NCI-H1930 (cell line): ENCODE measurements around the gene KRTDAP.

Source experiments
- DNase-seq, 2 experiments: peaks; one replicate each; lab custom pipeline; 2025; lab: John Stamatoyannopoulos, UW

Gene KRTDAP

GRCh38 chr19:35512831-35513627, 22.8 kb upstream of the KRTDAP start:
- DNase-seq, result no peak

DNA sequence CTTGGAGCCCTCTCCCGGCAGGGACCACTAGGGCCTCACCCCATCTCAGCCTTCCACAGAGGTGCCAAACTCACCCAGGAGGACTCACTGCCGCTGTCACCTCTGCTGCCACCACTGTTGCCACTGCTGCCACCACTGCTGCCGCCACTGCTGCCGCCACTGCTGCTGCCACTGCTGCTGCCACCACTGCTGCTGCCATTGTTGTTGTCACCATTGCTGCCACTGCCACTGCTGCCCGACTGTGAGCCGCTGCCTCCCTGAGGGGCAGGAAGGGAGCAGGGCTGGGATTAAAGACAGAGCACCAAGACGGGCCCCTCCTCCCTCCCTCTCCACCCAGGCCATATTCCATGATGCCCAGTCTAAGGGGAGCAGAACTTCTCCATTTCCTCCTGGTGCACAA, 21.1 kb upstream of the KRTDAP start:
- no peak for DNase-seq

- DNase-seq, result no peak
Measured at GRCh38 chr19:35510626-35510964, 20.3 kb upstream of the KRTDAP start.

- DNase-seq, result peak; percentile 57 to 81
Measured at GRCh38 chr19:35509861-35510625, 19.8 kb upstream of the KRTDAP start.

GRCh38 chr19:35509018-35509652, 18.9 kb upstream of the KRTDAP start:
- peak in 1 of 2 experiments; percentile 41 for DNase-seq

- no peak for DNase-seq
Measured at GRCh38 chr19:35508129-35508528, 17.9 kb upstream of the KRTDAP start.

GRCh38 chr19:35507561-35507960, 17.3 kb upstream of the KRTDAP start:
- DNase-seq, result no peak

- no peak for DNase-seq
Measured at GRCh38 chr19:35506011-35506410, 15.7 kb upstream of the KRTDAP start.

DNA sequence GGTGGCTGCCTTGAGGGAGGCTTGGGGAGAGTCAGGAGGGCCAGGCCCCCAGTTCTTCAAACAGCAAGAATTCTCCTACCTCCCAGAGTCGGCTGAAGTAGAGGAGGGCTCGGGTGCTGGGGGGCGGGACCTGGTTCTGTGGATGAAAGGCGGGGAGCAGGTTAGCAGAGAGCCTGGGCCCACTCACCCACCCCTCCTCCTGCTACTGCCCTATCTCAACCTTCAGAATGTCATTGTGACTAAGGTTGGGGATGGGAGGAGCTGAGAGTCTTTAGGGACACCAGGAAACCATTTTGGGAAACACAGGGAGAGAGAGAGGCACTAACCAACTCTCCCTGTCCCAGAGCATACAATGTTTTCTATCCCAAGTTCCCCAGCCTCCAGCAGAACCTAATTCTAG, 12.5 kb upstream of the KRTDAP start:
- no peak for DNase-seq

GRCh38 chr19:35501684-35502083, 11.4 kb upstream of the KRTDAP start:
- no peak for DNase-seq

DNA sequence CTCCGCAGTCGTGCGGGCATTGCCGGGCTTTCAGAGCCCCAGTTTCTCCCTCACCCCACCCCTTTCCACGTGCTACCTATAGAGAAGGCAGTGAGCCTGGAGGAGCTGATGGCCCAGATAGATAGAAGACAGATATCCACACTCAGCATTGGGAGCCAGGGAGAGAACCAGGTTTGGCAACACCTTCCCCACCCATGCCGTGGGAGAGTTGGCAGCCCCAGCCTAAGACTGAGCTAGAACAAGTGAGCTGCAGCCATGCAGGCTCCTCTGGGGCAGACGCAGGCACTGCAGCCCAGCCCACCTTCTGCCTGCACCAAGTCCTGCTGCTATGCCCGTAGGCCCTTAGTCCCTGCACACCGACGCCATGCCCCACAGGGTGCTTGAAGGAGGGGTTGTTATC, 10.3 kb upstream of the KRTDAP start:
- DNase-seq, result no peak

DNA sequence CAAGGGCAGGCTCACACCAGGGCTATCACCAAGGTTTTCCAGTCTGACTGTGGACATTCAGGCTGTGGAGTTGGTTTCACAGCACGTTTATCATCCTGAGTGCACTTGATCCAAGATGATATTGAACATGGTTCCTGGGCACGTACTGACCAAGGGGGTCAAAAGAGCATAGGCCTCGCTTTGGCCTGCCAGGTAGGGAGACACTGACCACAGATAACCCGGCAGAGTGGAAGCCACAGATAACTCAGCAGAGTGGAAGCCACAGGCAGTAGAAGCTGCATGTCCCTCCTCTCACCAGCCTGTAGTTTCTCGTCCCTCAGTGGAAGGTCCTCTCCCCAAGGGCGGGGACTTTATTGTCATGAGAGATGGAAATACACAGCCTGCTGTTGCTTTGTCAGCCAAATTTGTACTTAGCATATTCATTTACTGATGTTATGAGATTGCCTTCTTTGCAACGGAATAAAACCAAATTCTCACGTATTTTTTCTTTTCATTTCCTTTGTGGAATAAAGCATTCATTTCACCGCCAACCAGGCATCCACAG, 8.8 kb upstream of the KRTDAP start:
- DNase-seq, result no peak

DNA sequence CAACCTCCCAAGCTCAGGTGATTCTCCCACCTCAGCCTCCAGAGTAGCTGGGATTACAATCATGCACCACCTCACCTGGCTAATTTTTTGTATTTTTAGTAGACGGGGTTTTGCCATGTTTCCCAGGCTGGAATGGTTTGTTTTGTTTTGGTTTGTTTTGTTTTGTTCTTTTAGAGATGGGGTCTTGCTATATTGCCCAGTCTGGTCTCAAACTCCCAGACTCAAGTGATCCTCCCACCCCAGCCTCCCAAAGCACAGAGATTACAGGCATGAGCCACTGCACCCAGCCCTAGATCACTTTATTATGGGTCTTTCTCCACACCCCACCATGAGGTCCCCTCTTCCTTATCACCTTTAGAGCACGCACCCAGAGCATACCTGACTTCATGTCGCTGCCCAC, 8.0 kb upstream of the KRTDAP start:
- DNase-seq, result no peak

DNA sequence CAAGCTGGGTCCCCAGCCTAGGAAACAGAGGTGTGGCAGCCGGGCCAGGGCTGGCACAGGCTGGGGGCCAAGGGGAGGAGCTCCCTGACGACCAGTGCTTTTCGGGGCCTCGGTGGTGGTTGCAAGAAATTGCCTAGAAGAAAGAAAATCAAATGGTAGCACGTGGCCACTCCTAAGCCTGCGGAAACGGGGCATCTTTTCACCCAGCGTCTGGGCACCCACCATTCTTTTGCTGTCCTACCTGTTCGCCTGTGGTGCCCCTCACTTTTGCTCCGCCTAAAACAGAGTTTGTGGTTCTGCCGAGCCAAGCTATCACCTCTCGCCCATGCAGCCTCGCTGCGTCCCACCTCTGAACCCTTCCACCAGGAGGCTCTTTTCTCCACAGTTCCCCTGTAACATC, 7.1 kb upstream of the KRTDAP start:
- no peak for DNase-seq

DNA sequence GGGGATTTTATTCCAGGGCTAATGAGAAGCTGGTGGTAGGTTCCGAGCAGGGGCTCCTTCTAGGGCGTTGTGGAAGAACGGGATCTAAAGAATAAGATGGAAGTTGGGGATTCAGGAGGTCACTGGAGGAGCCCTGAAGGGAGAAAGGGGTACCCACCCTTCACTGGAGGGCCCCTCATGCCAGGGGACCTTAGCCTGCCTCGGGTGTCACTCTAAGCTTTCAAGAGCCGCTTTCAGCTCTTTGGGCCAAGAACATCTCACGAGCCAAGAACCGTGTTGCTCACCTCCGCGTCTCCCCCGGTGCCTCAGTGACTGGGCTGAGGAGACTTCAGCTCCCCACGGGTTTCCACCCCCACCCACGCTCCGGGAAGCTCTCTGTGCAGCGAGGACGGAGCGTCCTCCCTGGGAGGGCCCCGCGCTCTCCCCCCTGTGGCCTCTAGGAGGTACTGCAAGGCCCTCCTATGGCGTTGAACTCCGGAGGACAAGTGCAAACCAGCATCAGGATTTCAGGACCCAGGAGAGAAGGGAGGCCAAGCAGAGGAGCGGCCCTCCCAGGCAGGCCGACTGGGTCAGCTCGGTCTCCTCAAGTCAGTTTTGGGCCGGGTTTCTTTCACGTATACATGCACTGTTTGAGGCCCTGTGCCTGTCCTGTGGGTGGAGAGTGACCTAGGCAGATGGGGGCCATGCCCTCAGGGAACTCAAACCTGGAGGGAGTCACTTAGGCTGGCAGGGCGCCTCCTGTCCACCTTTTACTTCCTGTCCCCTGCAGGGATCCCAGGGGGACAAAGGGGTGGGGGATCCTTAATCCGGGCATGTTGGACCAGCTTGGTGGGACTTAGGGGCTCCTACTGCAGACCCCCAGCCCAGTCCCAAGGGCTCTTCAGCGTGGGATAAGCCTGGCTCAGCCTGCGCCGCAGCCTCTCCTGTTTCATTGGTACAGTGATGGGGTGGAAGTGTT, 5.1 kb upstream of the KRTDAP start:
- DNase-seq, result peak; percentile 34 to 59

GRCh38 chr19:35493971-35494370, 3.7 kb upstream of the KRTDAP start:
- DNase-seq, result no peak

- DNase-seq, result no peak
Measured at GRCh38 chr19:35491836-35492360, 1.6 kb upstream of the KRTDAP start.

DNA sequence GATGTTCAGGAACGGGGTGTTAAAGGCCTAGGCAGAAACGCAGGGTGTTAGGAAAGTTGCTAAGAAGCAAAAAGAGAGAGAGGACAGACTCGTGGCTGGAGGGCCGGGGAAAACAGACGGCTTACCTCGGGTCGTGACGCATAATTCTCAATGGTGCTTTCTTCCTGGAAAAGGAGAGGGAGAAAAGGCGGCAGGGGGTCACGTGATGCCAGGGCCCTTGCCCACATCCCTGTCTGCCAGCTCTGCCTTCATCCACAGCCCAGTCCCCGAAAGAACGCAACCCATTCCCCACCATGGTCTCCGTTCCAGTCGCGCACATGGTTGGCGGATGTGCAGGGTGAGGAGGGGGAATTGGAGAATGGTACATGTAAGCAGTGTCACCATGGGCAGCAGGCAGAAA, 1.6 kb downstream of the KRTDAP start:
- DNase-seq, result no peak

DNA sequence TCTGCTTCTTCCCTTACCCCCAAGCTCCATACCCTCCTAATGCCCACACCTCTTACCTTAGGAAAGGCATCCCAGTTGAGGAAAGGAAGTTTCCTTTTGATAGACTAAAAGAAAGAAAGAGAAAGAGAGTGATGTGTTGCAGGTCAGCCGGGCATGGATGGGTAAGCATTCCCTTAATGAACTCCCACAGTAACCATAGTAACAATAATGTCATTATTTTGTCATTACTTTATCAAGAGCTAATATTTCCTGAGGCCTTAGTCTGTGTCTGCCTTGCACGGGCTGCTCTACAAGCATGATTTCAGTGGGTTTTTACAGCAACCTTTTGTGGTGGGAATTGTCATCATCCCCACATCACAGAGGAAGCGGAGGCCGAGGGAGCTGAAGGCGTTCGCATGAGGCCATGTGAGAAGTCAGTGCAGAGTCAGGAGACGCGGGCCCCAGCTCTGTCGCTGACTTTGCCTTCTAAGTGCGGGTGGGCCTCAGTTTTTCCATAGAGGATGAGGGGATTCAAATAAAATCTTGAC, 2.5 kb downstream of the KRTDAP start:
- DNase-seq, result no peak

DNA sequence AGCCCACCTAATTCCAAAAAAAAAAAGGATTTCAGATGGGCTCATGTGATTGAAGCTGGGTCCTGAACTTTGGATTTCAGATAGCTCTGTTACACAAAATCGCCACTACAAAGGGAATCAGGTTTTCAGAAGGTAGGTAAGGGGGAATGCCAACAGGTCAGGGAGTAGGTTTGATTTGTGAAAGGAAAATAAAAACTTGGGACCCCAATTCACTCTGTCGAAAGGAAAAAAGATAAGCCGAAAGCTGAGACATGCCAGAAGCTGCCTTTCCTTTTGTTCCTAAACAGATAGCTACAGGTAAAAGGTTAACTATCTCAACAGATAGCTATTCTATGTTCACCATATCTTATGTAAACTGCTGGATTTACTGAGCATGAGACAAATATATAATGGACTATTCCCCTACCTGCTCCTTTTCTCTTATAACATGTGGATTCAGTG, 4.0 kb downstream of the KRTDAP start:
- DNase-seq, result no peak
